DND-41 (cell line): ENCODE data around the gene OSCP1.

ENCODE experiments used
- EZH2 ChIP-seq: IDR thresholded peaks from 3 replicates; pipeline ENCODE4 v1.6.1; 2012; ENCODE audit warnings: borderline replicate concordance, low read depth, mild to moderate bottlenecking, moderate library complexity, low read length, inconsistent platforms; ENCODE audit not compliant: severe bottlenecking
- TF ChIP-seq, protein P1 (sequence below): IDR thresholded peaks from 2 replicates; pipeline ENCODE4 v1.5.1; 2012; ENCODE audit warnings: borderline replicate concordance, low read length, moderate library complexity, mild to moderate bottlenecking; ENCODE audit not compliant: poor library complexity, severe bottlenecking; ENCODE audit errors: extremely low read depth

GRCh38 chr1:36481771-36482723, 31.8 kb upstream of the OSCP1 start:
- TF ChIP-seq, protein P1, sequence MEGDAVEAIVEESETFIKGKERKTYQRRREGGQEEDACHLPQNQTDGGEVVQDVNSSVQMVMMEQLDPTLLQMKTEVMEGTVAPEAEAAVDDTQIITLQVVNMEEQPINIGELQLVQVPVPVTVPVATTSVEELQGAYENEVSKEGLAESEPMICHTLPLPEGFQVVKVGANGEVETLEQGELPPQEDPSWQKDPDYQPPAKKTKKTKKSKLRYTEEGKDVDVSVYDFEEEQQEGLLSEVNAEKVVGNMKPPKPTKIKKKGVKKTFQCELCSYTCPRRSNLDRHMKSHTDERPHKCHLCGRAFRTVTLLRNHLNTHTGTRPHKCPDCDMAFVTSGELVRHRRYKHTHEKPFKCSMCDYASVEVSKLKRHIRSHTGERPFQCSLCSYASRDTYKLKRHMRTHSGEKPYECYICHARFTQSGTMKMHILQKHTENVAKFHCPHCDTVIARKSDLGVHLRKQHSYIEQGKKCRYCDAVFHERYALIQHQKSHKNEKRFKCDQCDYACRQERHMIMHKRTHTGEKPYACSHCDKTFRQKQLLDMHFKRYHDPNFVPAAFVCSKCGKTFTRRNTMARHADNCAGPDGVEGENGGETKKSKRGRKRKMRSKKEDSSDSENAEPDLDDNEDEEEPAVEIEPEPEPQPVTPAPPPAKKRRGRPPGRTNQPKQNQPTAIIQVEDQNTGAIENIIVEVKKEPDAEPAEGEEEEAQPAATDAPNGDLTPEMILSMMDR: no peak
- no peak for TF ChIP-seq EZH2
